ENCODE data around the gene SPTA1. TPM values are rescaled to one million over a fixed set of nuclear protein-coding genes. Genes with fewer than 3 reads are reported as not detected.

Gene SPTA1
- total RNA-seq, 1 donor from 2014 or later = 0.09 TPM

DNA sequence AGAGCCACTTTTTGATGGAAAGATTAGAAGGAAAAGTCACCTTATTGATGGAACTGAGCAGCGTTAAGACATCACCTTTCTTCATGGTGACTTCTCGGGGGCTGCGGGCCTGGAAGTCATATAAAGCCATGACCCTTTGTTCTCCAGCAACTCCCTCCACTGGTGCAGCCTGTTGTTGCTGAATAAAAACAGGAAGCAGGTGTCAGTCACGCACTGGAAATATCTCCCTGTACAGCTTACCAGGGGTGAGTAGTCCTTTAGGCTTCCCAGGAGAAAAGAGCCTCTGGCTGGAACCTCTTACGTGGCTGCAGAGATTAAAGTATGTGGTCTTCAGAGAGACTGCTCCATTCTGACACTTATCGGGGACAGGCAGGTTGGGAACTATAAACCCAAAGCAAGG, 31.9 kb downstream of the SPTA1 start:
- Histone ChIP-seq H3K4me2 (ENCODE audit: low read length) (no peak overlapping the region), H3K9ac (ENCODE audit: low read length) (no peak overlapping the region), H3K27me3 (ENCODE audit: insufficient read depth, low read length) (no peaks in the 10 kb centered on the region), H3K4me3 (ENCODE audit: insufficient read depth, low read depth, low read length) (no peak overlapping the region), H3K9me3 (ENCODE audit: insufficient read depth, low read depth, low read length) (no peaks in the 10 kb centered on the region), H3K27ac (ENCODE audit: low read depth, low read length) (no peak overlapping the region), H4K20me1 (ENCODE audit: insufficient read depth, low read length) (no peaks in the 10 kb centered on the region), H3K36me3 (ENCODE audit: insufficient read depth, low read length) (no peaks in the 10 kb centered on the region), H3K79me2 (ENCODE audit: insufficient read depth, low read length) (no peaks in the 10 kb centered on the region), H3K4me1 (ENCODE audit: insufficient read depth, low read length) (no peaks in the 10 kb centered on the region), H2AFZ (ENCODE audit: low read depth, low read length) (no peak overlapping the region)
- no peak overlapping the region for H3K4me3 Mint-ChIP-seq (ENCODE audit: unreplicated experiment)
- no peak for FAIRE-seq
- H3K36me3 Mint-ChIP-seq (ENCODE audit: low read depth, unreplicated experiment) = no peaks in the 10 kb centered on the region
- no peaks in the 10 kb centered on the region for H3K27me3 Mint-ChIP-seq (ENCODE audit: low read depth, unreplicated experiment)
- no peak overlapping the region for H3K27ac Mint-ChIP-seq (ENCODE audit: unreplicated experiment)
- no peaks in the 10 kb centered on the region for H3K9me3 Mint-ChIP-seq (ENCODE audit: unreplicated experiment)
- no peak for DNase-seq (ENCODE audit: low read depth)
- no peak for TF ChIP-seq EZH2 (IDR thresholded peaks at IDR 0.05; ENCODE audit: insufficient read depth, low read length)
- TF ChIP-seq, protein P1, sequence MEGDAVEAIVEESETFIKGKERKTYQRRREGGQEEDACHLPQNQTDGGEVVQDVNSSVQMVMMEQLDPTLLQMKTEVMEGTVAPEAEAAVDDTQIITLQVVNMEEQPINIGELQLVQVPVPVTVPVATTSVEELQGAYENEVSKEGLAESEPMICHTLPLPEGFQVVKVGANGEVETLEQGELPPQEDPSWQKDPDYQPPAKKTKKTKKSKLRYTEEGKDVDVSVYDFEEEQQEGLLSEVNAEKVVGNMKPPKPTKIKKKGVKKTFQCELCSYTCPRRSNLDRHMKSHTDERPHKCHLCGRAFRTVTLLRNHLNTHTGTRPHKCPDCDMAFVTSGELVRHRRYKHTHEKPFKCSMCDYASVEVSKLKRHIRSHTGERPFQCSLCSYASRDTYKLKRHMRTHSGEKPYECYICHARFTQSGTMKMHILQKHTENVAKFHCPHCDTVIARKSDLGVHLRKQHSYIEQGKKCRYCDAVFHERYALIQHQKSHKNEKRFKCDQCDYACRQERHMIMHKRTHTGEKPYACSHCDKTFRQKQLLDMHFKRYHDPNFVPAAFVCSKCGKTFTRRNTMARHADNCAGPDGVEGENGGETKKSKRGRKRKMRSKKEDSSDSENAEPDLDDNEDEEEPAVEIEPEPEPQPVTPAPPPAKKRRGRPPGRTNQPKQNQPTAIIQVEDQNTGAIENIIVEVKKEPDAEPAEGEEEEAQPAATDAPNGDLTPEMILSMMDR (IDR thresholded peaks at IDR 0.05; ENCODE audit: insufficient read depth, low read depth, low read length) = no peak
- H3K4me1 Mint-ChIP-seq (ENCODE audit: low read depth, unreplicated experiment) = peaks cover 5% of the 10 kb centered on the region

DNA sequence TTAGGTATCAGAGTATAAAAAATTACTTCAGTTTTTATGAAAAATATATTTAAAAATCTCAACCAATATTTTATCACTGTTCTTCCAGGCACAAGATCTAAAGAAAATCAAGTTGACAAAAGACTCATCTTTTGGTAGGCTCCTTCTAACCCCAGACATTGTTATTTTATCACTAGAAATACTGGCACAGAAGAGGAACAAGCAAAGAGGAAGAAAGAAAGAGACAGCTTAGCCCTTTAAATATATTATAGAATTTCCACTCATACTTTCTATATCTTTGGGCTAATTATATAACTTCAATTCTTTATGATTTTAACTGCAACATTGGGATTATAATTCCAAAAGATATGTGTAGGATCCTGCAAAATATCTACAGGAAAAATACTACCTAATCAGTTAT, 32.4 kb downstream of the SPTA1 start:
- Histone ChIP-seq H3K4me2 (ENCODE audit: low read length) (no peak overlapping the region), H3K36me3 (ENCODE audit: insufficient read depth, low read length) (no peaks in the 10 kb centered on the region), H3K4me3 (ENCODE audit: insufficient read depth, low read depth, low read length) (no peak overlapping the region), H3K27me3 (ENCODE audit: insufficient read depth, low read length) (no peaks in the 10 kb centered on the region), H3K79me2 (ENCODE audit: insufficient read depth, low read length) (no peaks in the 10 kb centered on the region), H3K4me1 (ENCODE audit: insufficient read depth, low read length) (no peaks in the 10 kb centered on the region), H3K9me3 (ENCODE audit: insufficient read depth, low read depth, low read length) (no peaks in the 10 kb centered on the region), H3K27ac (ENCODE audit: low read depth, low read length) (no peak overlapping the region), H3K9ac (ENCODE audit: low read length) (no peak overlapping the region), H2AFZ (ENCODE audit: low read depth, low read length) (no peak overlapping the region), H4K20me1 (ENCODE audit: insufficient read depth, low read length) (no peaks in the 10 kb centered on the region)
- DNase-seq (ENCODE audit: low read depth) = no peak
- no peak overlapping the region for H3K4me3 Mint-ChIP-seq (ENCODE audit: unreplicated experiment)
- H3K27ac Mint-ChIP-seq (ENCODE audit: unreplicated experiment) = no peak overlapping the region
- no peaks in the 10 kb centered on the region for H3K36me3 Mint-ChIP-seq (ENCODE audit: low read depth, unreplicated experiment)
- TF ChIP-seq, protein P1 (IDR thresholded peaks at IDR 0.05; ENCODE audit: insufficient read depth, low read depth, low read length) = no peak
- TF ChIP-seq EZH2 (IDR thresholded peaks at IDR 0.05; ENCODE audit: insufficient read depth, low read length) = no peak
- no peaks in the 10 kb centered on the region for H3K27me3 Mint-ChIP-seq (ENCODE audit: low read depth, unreplicated experiment)
- peaks cover 5% of the 10 kb centered on the region for H3K4me1 Mint-ChIP-seq (ENCODE audit: low read depth, unreplicated experiment)
- no peak for FAIRE-seq
- H3K9me3 Mint-ChIP-seq (ENCODE audit: unreplicated experiment) = no peaks in the 10 kb centered on the region

DNA sequence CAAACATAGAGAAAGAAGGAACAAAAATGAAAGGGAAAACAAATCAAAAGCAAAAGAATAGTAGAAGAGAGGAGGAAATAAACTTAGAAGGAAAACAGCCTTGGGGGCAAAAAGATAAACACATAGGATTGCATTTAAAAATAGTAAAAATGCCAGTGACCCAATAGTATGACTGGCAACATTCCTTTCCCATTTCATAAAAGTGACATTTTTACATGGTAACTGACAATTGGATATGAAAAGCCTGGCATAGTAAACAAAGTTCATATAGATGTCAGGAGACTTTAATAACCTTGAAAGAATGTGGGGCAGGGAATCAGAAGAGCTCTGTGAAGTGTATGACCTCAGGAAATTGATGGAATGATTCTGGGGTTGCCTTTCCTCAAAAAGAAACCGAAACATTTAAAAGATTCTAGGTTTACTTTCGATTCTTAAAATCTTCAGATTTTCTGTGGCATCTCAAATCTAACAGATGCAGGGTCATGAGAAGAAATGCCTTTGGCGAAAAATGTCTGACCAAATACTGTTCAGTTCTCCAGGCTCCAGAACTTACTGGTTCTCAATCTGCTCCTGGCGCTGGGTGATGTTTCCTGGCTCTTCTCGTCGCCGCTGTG, 33.7 kb downstream of the SPTA1 start:
- Histone ChIP-seq H3K4me1 (ENCODE audit: insufficient read depth, low read length) (no peaks in the 10 kb centered on the region), H3K9me3 (ENCODE audit: insufficient read depth, low read depth, low read length) (no peaks in the 10 kb centered on the region), H3K79me2 (ENCODE audit: insufficient read depth, low read length) (no peaks in the 10 kb centered on the region), H3K4me2 (ENCODE audit: low read length) (no peak overlapping the region), H3K4me3 (ENCODE audit: insufficient read depth, low read depth, low read length) (no peak overlapping the region), H3K27ac (ENCODE audit: low read depth, low read length) (no peak overlapping the region), H3K27me3 (ENCODE audit: insufficient read depth, low read length) (no peaks in the 10 kb centered on the region), H4K20me1 (ENCODE audit: insufficient read depth, low read length) (no peaks in the 10 kb centered on the region), H2AFZ (ENCODE audit: low read depth, low read length) (no peak overlapping the region), H3K9ac (ENCODE audit: low read length) (no peak overlapping the region), H3K36me3 (ENCODE audit: insufficient read depth, low read length) (no peaks in the 10 kb centered on the region)
- Mint-ChIP-seq H3K27me3 (ENCODE audit: low read depth, unreplicated experiment) (no peaks in the 10 kb centered on the region), H3K36me3 (ENCODE audit: low read depth, unreplicated experiment) (no peaks in the 10 kb centered on the region), H3K4me3 (ENCODE audit: unreplicated experiment) (no peak overlapping the region), H3K27ac (ENCODE audit: unreplicated experiment) (no peak overlapping the region), H3K4me1 (ENCODE audit: low read depth, unreplicated experiment) (no peaks in the 10 kb centered on the region), H3K9me3 (ENCODE audit: unreplicated experiment) (no peaks in the 10 kb centered on the region)
- TF ChIP-seq, protein P1 (IDR thresholded peaks at IDR 0.05; ENCODE audit: insufficient read depth, low read depth, low read length) = no peak
- no peak for TF ChIP-seq EZH2 (IDR thresholded peaks at IDR 0.05; ENCODE audit: insufficient read depth, low read length)
- DNase-seq (ENCODE audit: low read depth) = no peak
- no peak for FAIRE-seq

All from astrocyte (in vitro differentiated cells and primary cell).